SK-MEL-5 (cell line): ENCODE results near the gene SSX5. TPM values are rescaled to one million over a fixed set of nuclear protein-coding genes. Genes with fewer than 3 reads are reported as not detected.
"Not testable (repeated sequence)": the region's sequence is repeated elsewhere in the genome, so short reads cannot be mapped to it uniquely, and the experiment has no call there.

Experiments
- DNase-seq: peaks from one replicate; pipeline ENCODE4 v3.0.0-alpha.2; 2016; ENCODE audit warnings: low read depth, low spot score
- in situ Hi-C: cut with HindIII; loops from 2 replicates; pipeline ENCODE4 v1.10.0; 2016; ENCODE audit warnings: low sequenced_read_pairs, high pct_unique_total_duplicates, low pct_unique_long_range_greater_than_20kb
- polyA plus RNA-seq, 2 experiments: library from polyadenylated mRNA; depleted of rRNA; stranded (reverse); fragments of >200 nt; gene quantifications; 2 replicates each; pipeline ENCODE4 v1.2.3, GENCODE V29; 2015
- total RNA-seq: library from RNA; depleted of rRNA; stranded (reverse); fragments of >200 nt; shearing (Covaris generic); gene quantifications from 2 replicates; pipeline ENCODE4 v1.2.3, GENCODE V29; 2014; rRNA removed

SSX5 gene
- total RNA-seq, result not detected in 2 replicates
- polyA plus RNA-seq (2015; cell fraction: cytosol; rRNA removed), result 0.60 TPM in 1 of 2 replicates, not detected in the other
- polyA plus RNA-seq (2015; cell fraction: nucleus; rRNA removed), result not detected in 2 replicates

- DNase-seq, result peak; percentile 1
- in situ Hi-C loops, result no loop called here
These were observed at the start of gene SSX5 for GRCh38 chrX:48196745-48197201. Gene SSX5 (minus strand): TSS chrX:48196795. CDS start chrX:48195358, 1,437 bp downstream.

GRCh38 chrX:48224196-48224595 lies 27.6 kb upstream of the SSX5 start:
- in situ Hi-C loops, DNase-seq: not testable (repeated sequence)

GRCh38 chrX:48214341-48214740 lies 17.7 kb upstream of the SSX5 start:
- DNase-seq, in situ Hi-C loops: not testable (repeated sequence)

GRCh38 chrX:48190024-48190423 lies 6.6 kb downstream of the SSX5 start:
- not testable (repeated sequence) for DNase-seq

GRCh38 chrX:48181882-48182281 lies 14.7 kb downstream of the SSX5 start:
- in situ Hi-C loops, result not testable (repeated sequence)

More at GRCh38 chrX:48190024-48190423, 6.6 kb downstream of the SSX5 start:
- in situ Hi-C loops, result not testable (repeated sequence)

GRCh38 chrX:48180811-48181210 lies 15.8 kb downstream of the SSX5 start:
- in situ Hi-C loops, result no loop called here
- no peak for DNase-seq

More at GRCh38 chrX:48181882-48182281, 14.7 kb downstream of the SSX5 start:
- not testable (repeated sequence) for DNase-seq

- no peak for DNase-seq
- in situ Hi-C loops, result no loop called here
These were observed 16.9 kb downstream of the SSX5 start for GRCh38 chrX:48179691-48180090.

GRCh38 chrX:48166322-48166721 lies 30.3 kb downstream of the SSX5 start:
- in situ Hi-C loops, DNase-seq: not testable (repeated sequence)

GRCh38 chrX:48165241-48165640 lies 31.4 kb downstream of the SSX5 start:
- in situ Hi-C loops, result no loop called here

GRCh38 chrX:48156014-48156413 lies 40.6 kb downstream of the SSX5 start:
- in situ Hi-C loops, result no loop called here
- DNase-seq, result no peak

More at GRCh38 chrX:48165241-48165640, 31.4 kb downstream of the SSX5 start:
- DNase-seq, result no peak

- no peak for DNase-seq
- in situ Hi-C loops, result no loop called here
These were observed 41.8 kb downstream of the SSX5 start for GRCh38 chrX:48154796-48155195.

- in situ Hi-C loops, result no loop called here
- no peak for DNase-seq
These were observed 42.8 kb downstream of the SSX5 start for GRCh38 chrX:48153769-48154168.

- in situ Hi-C loops, DNase-seq: not testable (repeated sequence)
These were observed 53.9 kb downstream of the SSX5 start for GRCh38 chrX:48142697-48143096.

- in situ Hi-C loops, DNase-seq: not testable (repeated sequence)
These were observed 54.6 kb downstream of the SSX5 start for GRCh38 chrX:48141810-48142508.

GRCh38 chrX:48139076-48139475 lies 57.5 kb downstream of the SSX5 start:
- in situ Hi-C loops, DNase-seq: not testable (repeated sequence)
